Tongue (tissue), 2 donors: ENCODE data around the gene IL1B. TPM values are rescaled to one million over a fixed set of nuclear protein-coding genes. Genes with fewer than 3 reads are reported as not detected.
A peak's percentile ranks its signal among the peaks of the same experiment; 100 is the strongest.
"Not testable (repeated sequence)": the region's sequence is repeated elsewhere in the genome, so short reads cannot be mapped to it uniquely, and the experiment has no call there.

Source experiments
- DNase-seq: peaks from one replicate; pipeline ENCODE4 v3.0.0-alpha.2; 2015
- total RNA-seq: library from RNA; depleted of rRNA; stranded (reverse); fragments of >200 nt; gene quantifications from one replicate; pipeline ENCODE4 v1.2.3, GENCODE V29; 2014

Gene IL1B
- total RNA-seq = 0.21 TPM

- no peak for DNase-seq
Observed at GRCh38 chr2:112836695-112837117, at the start of gene IL1B. IL1B (minus strand) TSS chr2:112836779; CDS start chr2:112836229, 550 bp downstream.

- DNase-seq = no peak
Observed at GRCh38 chr2:112886291-112886690, 49.7 kb upstream of the IL1B start.

GRCh38 chr2:112885506-112885902, 48.9 kb upstream of the IL1B start:
- no peak for DNase-seq

- peak; percentile 14 for DNase-seq
Observed at GRCh38 chr2:112884869-112885505, 48.4 kb upstream of the IL1B start.

GRCh38 chr2:112883669-112884068, 47.1 kb upstream of the IL1B start:
- DNase-seq = no peak

GRCh38 chr2:112881217-112881985, 44.8 kb upstream of the IL1B start:
- DNase-seq = no peak

GRCh38 chr2:112880696-112881095, 44.1 kb upstream of the IL1B start:
- DNase-seq = no peak

- no peak for DNase-seq
Observed at GRCh38 chr2:112880091-112880531, 43.5 kb upstream of the IL1B start.

GRCh38 chr2:112879491-112880041, 43.0 kb upstream of the IL1B start:
- DNase-seq = no peak

- no peak for DNase-seq
Observed at GRCh38 chr2:112877423-112877822, 40.8 kb upstream of the IL1B start.

- no peak for DNase-seq
Observed at GRCh38 chr2:112876971-112877361, 40.4 kb upstream of the IL1B start.

GRCh38 chr2:112876257-112876970, 39.8 kb upstream of the IL1B start:
- DNase-seq = no peak

- DNase-seq = no peak
Observed at GRCh38 chr2:112870841-112871835, 34.6 kb upstream of the IL1B start.

- peak; percentile 78 for DNase-seq
Observed at GRCh38 chr2:112869258-112869842, 32.8 kb upstream of the IL1B start.

- DNase-seq = no peak
Observed at GRCh38 chr2:112867701-112868631, 31.4 kb upstream of the IL1B start.

- DNase-seq = no peak
Observed at GRCh38 chr2:112866128-112866835, 29.7 kb upstream of the IL1B start.

- no peak for DNase-seq
Observed at GRCh38 chr2:112864072-112864471, 27.5 kb upstream of the IL1B start.

GRCh38 chr2:112859406-112860183, 23.0 kb upstream of the IL1B start:
- not testable (repeated sequence) for DNase-seq
